SH-SY5Y (cell line): Measurements from ENCODE around the gene CROCC2.

Experiments
- GATA2 ChIP-seq: IDR thresholded peaks from 2 replicates; pipeline ENCODE4 v1.6.1; 2011; ENCODE audit warnings: mild to moderate bottlenecking, low read depth, low read length
- GATA3 ChIP-seq: IDR thresholded peaks from 2 replicates; pipeline ENCODE4 v1.6.1; 2011; ENCODE audit warnings: low read depth, mild to moderate bottlenecking, low read length, moderate library complexity

GRCh38 chr2:240964704-240965295, 58.7 kb downstream of the CROCC2 start:
- TF ChIP-seq GATA3 (no peak), GATA2 (no peak)
